Activated T-cell treated with anti-CD3 and anti-CD28 coated beads, Interleukin-2, amount 50 U/mL, for 24 hours (primary cell): ENCODE measurements around the gene TLK2.
"Not testable (repeated sequence)": the region's sequence is repeated elsewhere in the genome, so short reads cannot be mapped to it uniquely, and the experiment has no call there.

ENCODE experiments used
- DNase-seq: peaks from one replicate; pipeline ENCODE4 v3.0.0-alpha.2; 2020
- H3K27ac Mint-ChIP-seq: 2 replicates; pipeline ENCODE4 v1.8.0; 2020; ENCODE audit warnings: mild to moderate bottlenecking, mixed read lengths
- H3K27me3 Mint-ChIP-seq: 2 replicates; pipeline ENCODE4 v1.8.0; 2020; ENCODE audit warnings: mixed read lengths
- H3K36me3 Mint-ChIP-seq: 2 replicates; pipeline ENCODE4 v1.8.0; 2020; ENCODE audit warnings: low read depth, mixed read lengths
- H3K4me1 Mint-ChIP-seq: 2 replicates; pipeline ENCODE4 v1.8.0; 2020; ENCODE audit warnings: low read depth, mixed read lengths
- H3K4me3 Mint-ChIP-seq: 2 replicates; pipeline ENCODE4 v1.8.0; 2020; ENCODE audit warnings: mild to moderate bottlenecking, moderate library complexity, mixed read lengths
- H3K9me3 Mint-ChIP-seq: 2 replicates; pipeline ENCODE4 v1.8.0; 2020; ENCODE audit warnings: mixed read lengths

Gene TLK2

DNA sequence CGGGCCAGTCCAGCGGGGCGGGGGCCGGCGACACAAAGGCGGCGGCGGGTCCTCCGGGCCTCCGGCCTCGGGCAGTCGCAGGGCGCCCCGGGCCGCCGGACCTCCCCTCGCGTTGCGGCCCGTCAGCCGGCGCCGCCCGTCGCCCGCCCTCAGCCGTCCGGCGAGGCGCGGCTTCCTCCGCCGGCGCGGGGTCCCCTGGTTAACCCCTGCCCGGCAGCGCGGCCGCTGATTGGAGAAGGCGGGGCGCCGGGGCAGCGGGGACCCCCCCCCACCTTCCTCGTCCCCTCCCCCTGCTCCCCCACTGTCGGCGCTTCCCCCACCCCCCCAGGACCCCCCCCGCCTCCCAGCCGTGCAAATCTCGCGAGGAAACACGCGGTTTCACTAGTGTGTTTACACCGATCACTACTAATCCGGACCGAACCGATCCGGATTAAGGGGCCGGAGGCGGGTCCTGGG lies at the start of gene TLK2:
Gene TLK2 (plus strand): TSS at position 402 of the 456 bp plus-strand sequence. CDS start 2,301 bp downstream, outside the sequence.
- H3K27ac Mint-ChIP-seq: peak within 1 kb of the TSS; percentile 96
- DNase-seq: peak; percentile 86
- H3K27me3 Mint-ChIP-seq: no peaks in the 10 kb centered on the region
- peaks cover 33% of the 10 kb centered on the region for H3K4me1 Mint-ChIP-seq
- H3K9me3 Mint-ChIP-seq: no peaks in the 10 kb centered on the region
- peak within 1 kb of the TSS; percentile 90 for H3K4me3 Mint-ChIP-seq
- H3K36me3 Mint-ChIP-seq: peaks cover 37% of the 10 kb centered on the region

DNA sequence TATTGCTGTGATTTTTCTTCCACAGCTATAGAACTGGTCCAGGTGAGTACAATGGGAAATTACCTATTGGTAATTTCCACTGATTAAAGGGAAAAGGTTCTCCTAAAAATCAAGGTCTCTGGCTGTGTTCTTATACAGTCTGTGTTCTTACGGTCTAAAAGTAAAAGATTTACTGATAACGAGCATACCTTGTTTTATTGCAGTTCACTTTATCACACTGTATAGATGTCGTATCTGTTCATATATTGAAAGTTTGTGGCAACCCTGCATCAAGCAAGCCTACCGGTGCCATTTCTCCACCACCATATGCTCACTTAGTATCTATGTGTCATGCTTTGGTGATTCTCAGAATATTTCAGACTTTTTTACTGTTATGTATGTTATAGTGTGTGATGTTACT lies 43.4 kb upstream of the TLK2 start:
- peaks cover 80% of the 10 kb centered on the region for H3K36me3 Mint-ChIP-seq
- not testable (repeated sequence) for H3K27ac Mint-ChIP-seq, H3K9me3 Mint-ChIP-seq, DNase-seq, H3K4me3 Mint-ChIP-seq, H3K27me3 Mint-ChIP-seq, H3K4me1 Mint-ChIP-seq

DNA sequence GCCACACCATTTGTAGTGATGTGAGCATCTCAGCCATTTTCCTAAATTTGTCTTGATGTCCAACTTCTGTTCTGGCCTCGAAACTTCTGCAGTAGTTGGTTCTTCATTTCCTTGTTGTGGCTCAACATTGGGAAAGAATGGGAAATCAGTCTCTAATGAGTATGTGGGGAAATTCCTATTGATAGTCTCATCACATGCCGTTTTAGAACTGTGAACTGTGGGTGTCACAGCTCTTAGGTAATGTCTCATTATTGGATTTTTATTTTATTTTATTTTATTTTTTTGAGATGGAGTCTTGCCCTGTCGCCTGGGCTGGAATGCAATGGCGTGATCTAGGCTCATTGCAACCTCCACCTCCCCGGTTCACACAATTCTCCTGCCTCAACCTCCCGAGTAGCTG lies 37.4 kb upstream of the TLK2 start:
- H3K9me3 Mint-ChIP-seq, DNase-seq, H3K4me3 Mint-ChIP-seq, H3K27me3 Mint-ChIP-seq, H3K27ac Mint-ChIP-seq, H3K4me1 Mint-ChIP-seq: not testable (repeated sequence)
- H3K36me3 Mint-ChIP-seq: peaks cover 89% of the 10 kb centered on the region

DNA sequence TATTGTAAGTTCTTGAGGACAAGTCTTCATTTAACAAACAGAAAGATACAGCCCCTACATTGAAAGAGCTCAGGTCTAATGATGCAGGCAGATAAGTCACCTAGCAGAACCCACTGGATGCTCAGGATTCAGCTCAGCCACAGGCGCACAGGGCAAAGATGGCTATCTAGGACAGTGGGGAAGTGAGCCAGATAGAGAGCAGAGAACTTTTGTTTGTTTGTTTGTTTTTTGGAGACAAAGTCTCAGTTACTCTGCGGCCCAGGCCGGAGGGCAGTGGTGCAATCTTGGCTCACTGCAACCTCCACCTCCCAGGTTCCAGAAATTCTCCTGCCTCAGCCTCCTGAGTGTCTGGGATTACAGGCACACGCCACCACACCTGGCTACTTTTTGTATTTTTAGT lies 34.6 kb upstream of the TLK2 start:
- Mint-ChIP-seq H3K36me3 (peaks cover 91% of the 10 kb centered on the region), H3K27me3 (no peaks in the 10 kb centered on the region), H3K4me3 (no peak overlapping the region), H3K9me3 (no peaks in the 10 kb centered on the region), H3K4me1 (no peaks in the 10 kb centered on the region), H3K27ac (no peak overlapping the region)
- no peak for DNase-seq

DNA sequence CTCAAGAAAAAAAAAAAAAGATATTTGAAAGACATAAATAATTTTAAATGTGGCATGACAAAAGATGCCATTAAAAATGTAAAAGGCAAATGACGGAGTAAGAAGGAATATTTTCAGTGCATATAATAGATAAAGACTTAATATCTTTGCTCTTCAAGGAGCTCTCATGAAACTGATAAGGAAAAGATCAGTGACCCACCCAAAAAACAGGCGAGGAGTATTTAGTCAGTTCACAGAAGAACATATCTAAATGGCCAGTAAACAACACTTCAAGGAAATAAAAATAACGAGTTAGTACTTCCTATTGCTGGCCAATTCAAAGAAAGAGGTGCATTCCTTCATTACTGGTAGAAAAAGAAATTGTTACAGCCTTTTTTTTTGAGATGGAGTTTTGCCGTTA lies 32.8 kb upstream of the TLK2 start:
- H3K36me3 Mint-ChIP-seq: peaks cover 86% of the 10 kb centered on the region
- H3K27me3 Mint-ChIP-seq, H3K27ac Mint-ChIP-seq, DNase-seq, H3K4me3 Mint-ChIP-seq, H3K4me1 Mint-ChIP-seq, H3K9me3 Mint-ChIP-seq: not testable (repeated sequence)

DNA sequence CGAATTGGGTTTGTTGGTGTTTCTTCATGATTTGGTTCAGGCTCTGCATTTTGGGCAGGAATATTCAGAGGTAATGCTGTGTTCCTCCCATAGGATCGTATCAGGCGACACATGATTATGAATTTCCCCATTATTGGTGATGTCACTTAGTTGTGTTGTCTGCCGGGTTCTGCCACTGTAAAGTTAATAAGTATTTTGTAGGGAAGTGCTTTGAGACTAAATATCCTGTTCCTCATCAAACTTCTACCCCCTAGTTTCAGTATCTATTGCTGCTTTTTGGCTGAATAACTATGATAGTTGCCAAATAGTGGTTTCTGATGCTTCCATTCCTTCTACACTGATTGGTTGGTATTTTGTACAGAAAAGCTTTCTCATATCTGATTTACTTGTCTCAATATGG lies 26.4 kb upstream of the TLK2 start:
- not testable (repeated sequence) for DNase-seq, H3K4me3 Mint-ChIP-seq, H3K27ac Mint-ChIP-seq, H3K27me3 Mint-ChIP-seq, H3K9me3 Mint-ChIP-seq
- H3K36me3 Mint-ChIP-seq: peaks cover 37% of the 10 kb centered on the region
- H3K4me1 Mint-ChIP-seq: peaks cover 11% of the 10 kb centered on the region

DNA sequence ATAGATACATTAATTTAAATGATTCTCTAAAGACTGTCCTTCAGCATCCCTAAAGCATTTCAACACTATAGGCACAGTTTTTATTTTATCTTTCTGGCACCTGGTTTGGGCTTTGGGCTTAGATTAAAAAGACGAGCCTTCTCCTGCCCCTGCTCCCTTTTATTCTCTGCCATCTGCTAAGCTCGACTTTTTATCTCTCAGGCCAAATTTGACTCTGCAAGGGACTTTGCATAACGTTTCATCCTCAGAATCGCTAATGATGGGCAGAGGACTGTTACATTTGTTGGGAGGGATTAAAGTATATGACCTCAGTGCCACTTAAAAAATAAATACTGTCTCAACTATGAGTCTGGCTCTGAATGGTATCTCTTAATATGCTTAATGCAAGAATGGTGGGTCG lies 25.6 kb upstream of the TLK2 start:
- H3K27me3 Mint-ChIP-seq, H3K27ac Mint-ChIP-seq, H3K9me3 Mint-ChIP-seq, H3K4me3 Mint-ChIP-seq, DNase-seq: not testable (repeated sequence)
- Mint-ChIP-seq H3K4me1 (peaks cover 15% of the 10 kb centered on the region), H3K36me3 (peaks cover 29% of the 10 kb centered on the region)

DNA sequence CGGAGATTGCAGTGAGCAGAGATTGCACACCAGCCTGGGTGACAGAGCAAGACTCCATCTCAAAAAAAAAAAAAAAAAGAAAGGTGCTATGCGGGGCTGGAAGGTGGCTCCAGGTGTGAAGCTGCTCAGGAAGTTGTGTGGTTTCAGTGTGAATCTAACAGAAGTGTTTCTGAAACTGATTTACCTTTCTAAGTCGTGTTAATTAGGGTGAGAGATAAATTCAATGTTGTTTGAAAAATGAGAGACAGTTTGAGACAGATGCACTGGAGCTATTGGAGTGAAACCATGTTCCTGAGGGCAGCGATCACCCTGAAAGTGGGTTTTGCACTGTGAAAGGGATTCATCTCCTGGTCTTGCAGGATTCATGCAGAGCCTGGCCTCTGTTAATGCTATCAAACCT lies 25.0 kb upstream of the TLK2 start:
- Mint-ChIP-seq H3K4me1 (peaks cover 21% of the 10 kb centered on the region), H3K36me3 (peaks cover 23% of the 10 kb centered on the region), H3K27ac (peak overlapping the region; percentile 3)
- H3K9me3 Mint-ChIP-seq, DNase-seq, H3K27me3 Mint-ChIP-seq, H3K4me3 Mint-ChIP-seq: not testable (repeated sequence)

DNA sequence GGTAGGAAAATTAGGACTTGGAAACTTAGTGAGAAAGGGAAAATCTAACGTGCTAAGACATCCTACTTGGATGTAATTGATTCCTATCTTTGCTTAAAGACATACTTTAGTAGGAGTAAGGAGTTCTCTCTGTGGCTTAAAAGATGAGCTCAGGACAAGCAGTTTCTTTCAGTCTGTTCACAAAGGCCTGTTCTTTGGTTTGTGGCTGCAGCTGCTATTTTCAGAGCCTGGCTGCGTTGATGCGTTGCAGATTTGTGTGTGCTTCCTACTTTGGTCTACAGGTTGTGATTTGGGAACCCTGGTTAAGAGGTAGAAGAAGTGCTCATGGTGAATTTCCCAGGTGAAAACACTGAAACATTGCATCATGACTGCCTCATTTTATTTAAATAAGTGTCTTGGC lies 24.5 kb upstream of the TLK2 start:
- H3K36me3 Mint-ChIP-seq: peaks cover 18% of the 10 kb centered on the region
- DNase-seq, H3K27ac Mint-ChIP-seq, H3K4me3 Mint-ChIP-seq, H3K9me3 Mint-ChIP-seq, H3K27me3 Mint-ChIP-seq: not testable (repeated sequence)
- peaks cover 22% of the 10 kb centered on the region for H3K4me1 Mint-ChIP-seq

DNA sequence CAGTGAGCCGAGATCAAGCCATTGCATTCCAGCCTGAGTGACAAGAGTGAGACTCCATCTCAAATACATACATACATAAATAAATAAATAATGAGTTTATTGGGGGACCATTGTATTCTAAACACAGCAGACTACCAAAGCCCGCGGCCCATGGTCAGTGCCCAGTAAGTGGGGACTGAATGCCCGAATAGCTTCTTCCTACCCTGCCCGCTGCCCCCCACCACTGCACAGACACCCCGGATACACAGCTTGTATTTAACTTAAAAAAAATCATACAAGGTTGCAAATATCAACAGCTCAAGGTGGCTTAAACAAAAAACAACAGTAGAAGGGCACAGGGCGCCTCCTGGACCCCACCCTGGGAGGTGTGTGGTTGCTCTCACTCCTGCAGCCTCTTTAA lies 22.6 kb upstream of the TLK2 start:
- H3K27ac Mint-ChIP-seq: no peak overlapping the region
- peaks cover 22% of the 10 kb centered on the region for H3K4me1 Mint-ChIP-seq
- no peak overlapping the region for H3K4me3 Mint-ChIP-seq
- no peak for DNase-seq
- H3K27me3 Mint-ChIP-seq: no peaks in the 10 kb centered on the region
- peaks cover 6% of the 10 kb centered on the region for H3K36me3 Mint-ChIP-seq
- no peaks in the 10 kb centered on the region for H3K9me3 Mint-ChIP-seq

DNA sequence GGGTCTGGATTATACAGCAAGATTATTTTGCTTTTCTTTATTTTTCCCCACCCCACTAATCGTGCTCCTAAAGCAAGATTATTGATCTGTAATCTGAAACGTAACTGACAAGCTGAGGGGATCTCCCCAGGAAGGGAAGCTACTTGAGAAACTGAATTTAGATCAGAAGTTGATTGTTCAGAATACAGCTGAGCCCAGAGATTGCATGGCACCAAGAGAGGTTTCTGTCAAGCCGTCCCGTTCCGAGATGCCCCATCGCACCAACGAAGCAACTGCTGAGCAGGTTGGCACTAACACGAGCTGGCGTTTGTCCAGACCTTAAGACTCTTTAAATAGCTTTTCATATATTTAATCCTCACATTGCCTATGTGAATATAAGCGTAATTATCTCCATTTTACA lies 20.1 kb upstream of the TLK2 start:
- not testable (repeated sequence) for H3K27me3 Mint-ChIP-seq, H3K9me3 Mint-ChIP-seq, H3K27ac Mint-ChIP-seq, DNase-seq, H3K36me3 Mint-ChIP-seq, H3K4me3 Mint-ChIP-seq
- H3K4me1 Mint-ChIP-seq: peaks cover 18% of the 10 kb centered on the region

DNA sequence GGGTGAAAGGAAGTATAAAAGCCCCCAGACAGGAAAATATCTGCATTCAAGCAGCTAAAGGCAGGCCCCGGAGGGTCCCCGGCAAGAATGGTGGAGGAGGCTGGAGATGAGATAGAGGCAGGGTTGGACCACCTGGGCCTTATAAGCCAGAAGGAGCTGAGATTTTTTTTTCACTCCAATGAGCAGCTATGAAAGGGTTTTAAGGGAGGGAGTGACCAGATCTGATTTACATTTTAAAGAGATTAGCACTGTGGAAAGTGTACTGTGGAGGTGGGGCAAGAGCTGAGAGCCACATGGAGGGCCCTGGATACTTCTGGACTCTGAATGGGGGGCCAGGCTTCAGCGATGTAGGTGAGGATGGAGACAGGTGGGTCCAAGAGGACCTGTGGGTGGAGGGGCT lies 14.2 kb upstream of the TLK2 start:
- H3K9me3 Mint-ChIP-seq, H3K27me3 Mint-ChIP-seq, H3K4me1 Mint-ChIP-seq, H3K4me3 Mint-ChIP-seq, DNase-seq, H3K36me3 Mint-ChIP-seq, H3K27ac Mint-ChIP-seq: not testable (repeated sequence)

DNA sequence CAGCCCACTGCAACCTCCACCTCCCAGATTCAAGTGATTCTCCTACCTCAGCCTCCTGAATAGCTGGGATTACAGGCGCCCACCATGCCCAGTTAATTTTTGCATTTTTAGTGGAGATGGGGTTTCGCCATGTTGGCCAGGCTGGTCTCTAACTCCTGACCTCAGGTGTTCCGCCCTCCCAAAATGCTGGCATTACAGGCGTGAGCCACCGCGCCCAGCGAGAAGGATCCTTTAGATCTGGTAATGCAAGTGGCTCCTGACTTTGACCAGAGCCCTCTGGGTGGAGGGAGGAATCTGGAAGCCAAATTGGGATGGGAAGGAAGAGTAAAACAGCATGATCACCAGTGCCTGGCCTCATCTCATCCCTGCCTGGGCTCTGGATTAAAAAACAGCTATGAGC lies 13.4 kb upstream of the TLK2 start:
- not testable (repeated sequence) for H3K9me3 Mint-ChIP-seq

DNA sequence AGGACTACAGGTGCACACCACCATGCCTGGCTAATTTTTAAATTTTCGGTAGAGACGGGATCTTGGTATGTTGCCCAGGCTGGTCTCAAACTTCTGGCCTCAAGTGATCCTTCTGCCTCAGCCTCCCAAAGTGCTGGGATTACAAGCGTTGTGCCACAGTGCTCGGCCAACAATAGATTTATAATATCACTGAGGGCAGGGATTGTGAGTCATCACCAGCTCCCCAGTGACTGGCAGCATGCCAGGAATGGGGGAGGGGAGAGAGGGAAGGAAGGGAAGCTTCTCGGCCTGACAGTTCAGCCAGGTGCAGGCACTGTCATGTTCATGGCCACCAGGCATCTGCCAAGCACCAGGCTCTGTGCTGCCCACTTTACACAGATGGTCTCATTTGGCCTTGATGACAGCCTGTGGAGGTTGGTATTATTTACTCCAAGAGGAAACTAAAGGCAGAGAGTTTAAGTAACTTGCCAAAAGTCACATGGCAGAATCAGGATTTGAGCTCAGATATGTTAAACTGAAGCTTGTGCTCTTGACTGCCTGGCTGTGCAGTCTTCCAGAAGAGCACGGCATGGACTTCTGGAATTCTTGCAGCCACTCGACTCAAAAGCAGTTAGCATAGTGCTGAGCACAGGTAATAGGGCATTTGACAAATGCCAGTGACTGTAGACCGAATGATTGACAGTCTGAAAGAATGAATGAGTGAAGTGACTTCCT lies 7.8 kb upstream of the TLK2 start:
- peak overlapping the region; percentile 47 for H3K27ac Mint-ChIP-seq
- not testable (repeated sequence) for H3K27me3 Mint-ChIP-seq

More for the DNA sequence above, 13.4 kb upstream of the TLK2 start:
- H3K27me3 Mint-ChIP-seq, H3K4me3 Mint-ChIP-seq, H3K36me3 Mint-ChIP-seq, DNase-seq, H3K27ac Mint-ChIP-seq, H3K4me1 Mint-ChIP-seq: not testable (repeated sequence)

DNA sequence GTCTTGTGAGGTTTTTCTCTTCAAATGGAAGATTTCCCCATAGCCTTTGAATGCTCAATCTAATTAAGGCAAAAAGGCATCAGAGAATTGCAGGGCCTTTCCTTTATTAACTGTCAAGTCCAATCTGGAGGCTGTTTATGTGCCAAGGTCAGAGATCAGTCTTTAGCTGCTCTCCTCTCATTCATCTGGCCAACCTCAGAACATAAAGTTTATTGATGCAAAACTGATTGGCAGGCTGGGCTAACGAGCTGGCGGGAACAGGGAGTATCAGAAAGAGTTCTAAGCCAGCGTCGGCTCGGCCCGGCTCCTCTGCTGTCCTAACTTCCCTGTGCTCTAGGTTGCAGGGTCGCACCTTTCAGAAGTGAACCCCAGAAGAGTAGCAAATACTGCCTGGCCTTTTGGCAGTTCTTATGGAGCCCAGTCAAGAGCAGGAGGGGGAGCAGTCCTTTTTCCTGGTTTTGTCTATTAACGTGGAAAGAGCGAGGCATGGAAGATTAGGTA lies 7.2 kb upstream of the TLK2 start:
- DNase-seq, H3K9me3 Mint-ChIP-seq, H3K36me3 Mint-ChIP-seq, H3K4me1 Mint-ChIP-seq, H3K27ac Mint-ChIP-seq, H3K4me3 Mint-ChIP-seq, H3K27me3 Mint-ChIP-seq: not testable (repeated sequence)

More for the DNA sequence above, 7.8 kb upstream of the TLK2 start:
- H3K9me3 Mint-ChIP-seq, H3K36me3 Mint-ChIP-seq, H3K4me3 Mint-ChIP-seq, H3K4me1 Mint-ChIP-seq: not testable (repeated sequence)
- peak; percentile 75 for DNase-seq
